HG03469 (cell line): ENCODE measurements around the gene AKR1E2.

Experiments used
- ATAC-seq: cut with Tn5 transposase; IDR thresholded peaks from one replicate; pipeline ENCODE4 v1.9.1; 2021; ENCODE audit warnings: mild to moderate bottlenecking, moderate library complexity, moderate number of reproducible peaks; ENCODE audit not compliant: unreplicated experiment

AKR1E2 gene

GRCh38 chr10:4889959-4890358 lies 64.0 kb downstream of the AKR1E2 start:
- no peak for ATAC-seq

GRCh38 chr10:4892681-4893080 lies 66.7 kb downstream of the AKR1E2 start:
- ATAC-seq = no peak

GRCh38 chr10:4894335-4894734 lies 68.3 kb downstream of the AKR1E2 start:
- ATAC-seq = no peak
